Esophagus muscularis mucosa (tissue), 4 donors: ENCODE data around the gene NANOG. TPM values are rescaled to one million over a fixed set of nuclear protein-coding genes. Genes with fewer than 3 reads are reported as not detected.
"Not testable (repeated sequence)": the region's sequence is repeated elsewhere in the genome, so short reads cannot be mapped to it uniquely, and the experiment has no call there.

Source experiments
- DNase-seq: peaks from one replicate; pipeline ENCODE4 v3.0.0-alpha.2; 2017; ENCODE audit errors: extremely low spot score
- H3K27ac ChIP-seq, 4 donors: fragments of 200-600 bp; sonication (generic); replicated peaks in 1 of 4; 1 replicate in 3 of 4; 2 replicates in 1 of 4; pipeline ENCODE4 v1.5.1; 2016 to 2019; ENCODE audit warnings: mild to moderate bottlenecking in 1 of 4
- H3K27me3 ChIP-seq, 4 donors: fragments of 200-600 bp; sonication (generic); one replicate each; pipeline versions ENCODE4 v1.5.1 to v1.6.0; 2016 to 2019
- H3K36me3 ChIP-seq, 4 donors: fragments of 200-600 bp; sonication (generic); one replicate each; pipeline ENCODE4 v1.5.1; 2016 to 2019
- H3K4me1 ChIP-seq, 4 donors: fragments of 200-600 bp; sonication (generic); one replicate each; pipeline ENCODE4 v1.5.1; 2016 to 2019
- H3K4me3 ChIP-seq, 4 donors: fragments of 200-600 bp; sonication (generic); 1 replicate in 2 of 4; 2 replicates in 2 of 4; pipeline ENCODE4 v1.5.1; 2016 to 2019; ENCODE audit warnings: mild to moderate bottlenecking in 4 of 4, moderate library complexity in 1 of 4
- H3K9me3 ChIP-seq, 4 donors: fragments of 200-600 bp; sonication (generic); 1 replicate in 3 of 4; 2 replicates in 1 of 4; pipeline ENCODE4 v1.5.1; 2016 to 2019
- CTCF ChIP-seq, 3 experiments: fragments of 200-600 bp in 2 of 3; fragments of 450-650 bp in 1 of 3; sonication (generic) in 2 of 3; IDR thresholded peaks; one replicate each; pipeline ENCODE4 v1.5.1; 2017 to 2019; ENCODE audit warnings: antibody characterized with exemption in 3 of 3, mild to moderate bottlenecking in 2 of 3, moderate library complexity in 1 of 3
- EP300 ChIP-seq: sonication (generic); formaldehyde crosslinking; IDR thresholded peaks from one replicate; pipeline ENCODE4 v1.6.1; 2017; ENCODE audit warnings: antibody characterized with exemption
- POLR2A ChIP-seq: fragments of 450-650 bp; IDR thresholded peaks from one replicate; pipeline ENCODE4 v1.6.1; 2017; ENCODE audit warnings: antibody characterized with exemption, moderate library complexity, mild to moderate bottlenecking, low read depth
- POLR2AphosphoS5 ChIP-seq, 2 donors: sonication (generic); formaldehyde crosslinking; IDR thresholded peaks; one replicate each; pipeline ENCODE4 v1.6.1; 2017; ENCODE audit warnings: antibody characterized with exemption in 2 of 2
- WGBS: methylation state at CpG from one replicate; pipeline ENCODE4 v1.1.5; 2018; 5-methylcytosine and 5-hydroxymethylcytosine counted together
- intact Hi-C: fragments of 100-400 bp; cut with DNase I; formaldehyde crosslinking; loops from one replicate; pipeline ENCODE4 v1.15.1; 2023
- total RNA-seq, 4 donors: library from RNA; depleted of rRNA; stranded (reverse); fragments of >200 nt; gene quantifications; one replicate each; pipeline versions ENCODE4 v1.1.0 to v1.2.1, GENCODE V29; 2016

The NANOG gene
- not detected for total RNA-seq

- peaks cover 0 to 16% (median 0%) of the 10 kb centered on the region in 4 donors for H3K27me3 ChIP-seq
- intact Hi-C loops, H3K27ac ChIP-seq, DNase-seq, H3K4me1 ChIP-seq, H3K36me3 ChIP-seq, H3K4me3 ChIP-seq, H3K9me3 ChIP-seq: not testable (repeated sequence)
- WGBS, result 61% methylated on average over 12 of the region's 13 CpGs
Measured at GRCh38 chr12:7788884-7789528, at the start of gene NANOG. Gene NANOG (plus strand): TSS chr12:7789402. CDS start chr12:7789615, 213 bp downstream.

DNA sequence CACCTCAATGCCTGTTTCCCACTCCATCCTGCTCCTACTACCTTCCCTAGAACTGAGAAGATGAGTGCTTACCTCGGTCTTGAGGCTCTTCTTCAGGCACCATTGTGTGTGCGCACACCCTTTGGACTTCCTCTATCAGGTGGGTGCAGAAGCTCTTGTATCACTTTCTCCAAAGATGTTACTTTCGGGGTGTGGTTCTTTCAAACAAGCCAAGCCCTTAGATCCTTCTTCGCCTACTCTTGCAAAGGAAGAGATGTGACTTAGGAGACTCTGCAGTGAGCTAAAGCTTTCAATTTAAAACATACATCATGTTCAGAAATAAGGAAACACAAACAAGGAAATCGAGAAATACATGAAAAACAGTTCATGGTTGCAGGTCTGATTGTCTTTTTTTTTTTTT, 42.0 kb upstream of the NANOG start, which contains the start of gene CLEC4C:
Gene CLEC4C, minus strand, starts transcription at position 130 of the 400 bp plus-strand sequence. Its CDS starts 27 bp downstream, at position 103.
- Histone ChIP-seq H3K4me3 (no peak within 1 kb of the TSS), H3K36me3 (no peaks in the 10 kb centered on the region), H3K9me3 (no peaks in the 10 kb centered on the region), H3K27me3 (no peaks in the 10 kb centered on the region), H3K4me1 (no peaks in the 10 kb centered on the region), H3K27ac (no peak within 1 kb of the TSS)
- DNase-seq, result no peak
- no peak for TF ChIP-seq POLR2A
- TF ChIP-seq POLR2AphosphoS5 (IDR thresholded peaks at IDR 0.05), result no peak
- no peak for TF ChIP-seq EP300
- TF ChIP-seq CTCF (IDR thresholded peaks at IDR 0.05), result no peak
- intact Hi-C loops, result no loop called here
- 57% methylated on average over 5 of the region's 5 CpGs for WGBS

- Histone ChIP-seq H3K27me3 (no peaks in the 10 kb centered on the region), H3K36me3 (no peaks in the 10 kb centered on the region)
Measured at GRCh38 chr12:7748852-7749251, 40.4 kb upstream of the NANOG start.

DNA sequence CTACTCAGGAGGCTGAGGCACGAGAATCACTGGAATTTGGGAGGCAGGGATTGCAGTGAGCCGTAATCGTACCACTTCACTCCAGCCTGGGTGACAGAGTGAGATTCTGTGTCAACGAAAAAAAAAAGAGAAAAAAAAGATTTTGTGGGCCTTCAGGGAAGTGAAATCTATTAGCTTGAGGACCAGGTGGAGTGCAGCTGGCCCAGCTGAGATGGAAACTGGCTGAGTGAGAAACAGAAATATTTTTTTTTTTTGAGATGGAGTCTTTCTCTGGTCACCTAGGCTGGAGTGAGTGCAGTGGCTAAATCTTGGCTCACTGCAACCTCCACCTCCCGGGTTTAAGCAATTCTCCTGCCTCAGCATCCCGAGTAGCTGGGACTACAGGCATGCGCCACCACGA, 39.8 kb upstream of the NANOG start:
- H3K36me3 ChIP-seq, result no peaks in the 10 kb centered on the region
- no peak overlapping the region for H3K27ac ChIP-seq
- H3K9me3 ChIP-seq, result no peaks in the 10 kb centered on the region
- WGBS, result 82% methylated on average over 8 of the region's 8 CpGs
- no peak overlapping the region for H3K4me3 ChIP-seq
- DNase-seq, result no peak
- H3K27me3 ChIP-seq, result no peaks in the 10 kb centered on the region
- no peak for TF ChIP-seq CTCF (IDR thresholded peaks at IDR 0.05)
- no peak for TF ChIP-seq EP300
- TF ChIP-seq POLR2AphosphoS5 (IDR thresholded peaks at IDR 0.05), result no peak
- no peak for TF ChIP-seq POLR2A
- intact Hi-C loops, result no loop called here
- H3K4me1 ChIP-seq, result no peaks in the 10 kb centered on the region

More at GRCh38 chr12:7748852-7749251, 40.4 kb upstream of the NANOG start:
- TF ChIP-seq CTCF (IDR thresholded peaks at IDR 0.05), result no peak
- TF ChIP-seq POLR2AphosphoS5 (IDR thresholded peaks at IDR 0.05), result no peak
- no peak for TF ChIP-seq EP300
- 46% methylated on average over 4 of the region's 4 CpGs for WGBS
- Histone ChIP-seq H3K27ac (no peak overlapping the region), H3K4me1 (no peaks in the 10 kb centered on the region), H3K4me3 (no peak overlapping the region), H3K9me3 (no peaks in the 10 kb centered on the region)
- DNase-seq, result no peak
- intact Hi-C loops, result no loop called here

GRCh38 chr12:7750350-7750749, 38.9 kb upstream of the NANOG start:
- intact Hi-C loops, result no loop called here
- TF ChIP-seq EP300 (no peak), POLR2A (no peak), CTCF (IDR thresholded peaks at IDR 0.05) (no peak)
- Histone ChIP-seq H3K27me3 (no peaks in the 10 kb centered on the region), H3K4me3 (no peak overlapping the region), H3K9me3 (no peaks in the 10 kb centered on the region), H3K4me1 (no peaks in the 10 kb centered on the region), H3K27ac (no peak overlapping the region), H3K36me3 (no peaks in the 10 kb centered on the region)
- no peak for DNase-seq
- WGBS, result 80% methylated on average over 6 of the region's 6 CpGs
